Measurements from ENCODE around the gene MTCH1. TPM values are rescaled to one million over a fixed set of nuclear protein-coding genes. Genes with fewer than 3 reads are reported as not detected.

The MTCH1 gene
- total and polyA plus RNA-seq, 2 experiments from 2014 or later: 108 to 271 TPM

DNA sequence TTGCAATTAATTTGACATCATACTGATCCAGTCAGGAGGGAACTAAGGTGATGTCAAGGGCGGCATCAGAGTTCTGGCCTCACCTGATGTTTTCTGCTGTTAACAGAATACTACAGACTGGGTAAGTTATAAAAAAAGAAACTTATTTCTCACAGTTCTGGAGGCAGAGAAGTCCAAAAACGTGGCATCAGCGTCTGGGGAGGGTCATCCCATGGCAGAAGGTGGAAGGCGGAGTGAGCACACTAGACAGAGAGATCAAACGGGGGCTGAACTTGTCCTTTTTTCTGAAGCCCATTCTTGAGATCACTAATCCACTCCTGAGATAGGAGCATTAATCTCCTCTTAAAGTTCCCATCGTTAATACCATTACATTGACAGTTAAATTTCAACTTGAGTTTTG lies 3.3 kb upstream of the MTCH1 start:
- no peaks in the 10 kb centered on the region; the same call in 1 of the 3 replicates for H3K9me3 Mint-ChIP-seq
- no peak for TF ChIP-seq EZH2phosphoT487 (IDR thresholded peaks at IDR 0.05; ENCODE audit: unreplicated experiment)
- no peak for TF ChIP-seq REST (IDR thresholded peaks at IDR 0.05; ENCODE audit: unreplicated experiment)
- TF ChIP-seq ETS1 (IDR thresholded peaks at IDR 0.05): no peak
- TF ChIP-seq JUNB (IDR thresholded peaks at IDR 0.05; ENCODE audit: unreplicated experiment): no peak
- H3K4me1 ChIP-seq (ENCODE audit: insufficient read depth): peaks cover 15% of the 10 kb centered on the region
- H3K4me2 ChIP-seq: no peak overlapping the region
- no peaks in the 10 kb centered on the region; the same call in 2 of the 3 replicates for H3K36me3 Mint-ChIP-seq (ENCODE audit: low read depth)
- H3K36me3 ChIP-seq (ENCODE audit: insufficient read depth): no peaks in the 10 kb centered on the region
- DNase-seq (ENCODE audit: low spot score) (no peak), ATAC-seq (no peak)
- H3K9me2 ChIP-seq (ENCODE audit: insufficient read depth): no peaks in the 10 kb centered on the region
- H3K4me1 Mint-ChIP-seq: peaks cover 8% of the 10 kb centered on the region
- no peaks in the 10 kb centered on the region for H3K27me3 ChIP-seq (ENCODE audit: insufficient read depth)
- peaks cover 4% of the 10 kb centered on the region for H4K20me1 ChIP-seq (replicated peaks; ENCODE audit: insufficient read depth)
- peaks cover 3% of the 10 kb centered on the region; the same call in 1 of the 2 replicates for H3F3A ChIP-seq (replicated peaks; ENCODE audit: low read depth)
- H3K27ac ChIP-seq (ENCODE audit: low read depth): no peak overlapping the region
- H3K4me3 Mint-ChIP-seq: no peak overlapping the region
- no peak overlapping the region for H2AFZ ChIP-seq
- no peak overlapping the region for H3K27ac Mint-ChIP-seq
- H3K27me3 Mint-ChIP-seq (ENCODE audit: insufficient read depth, low read depth, poor library complexity): peaks cover 6% of the 10 kb centered on the region
- H3K79me2 ChIP-seq (replicated peaks; ENCODE audit: insufficient read depth): peaks cover 19% of the 10 kb centered on the region
- H3K4me3 ChIP-seq: no peak overlapping the region

DNA sequence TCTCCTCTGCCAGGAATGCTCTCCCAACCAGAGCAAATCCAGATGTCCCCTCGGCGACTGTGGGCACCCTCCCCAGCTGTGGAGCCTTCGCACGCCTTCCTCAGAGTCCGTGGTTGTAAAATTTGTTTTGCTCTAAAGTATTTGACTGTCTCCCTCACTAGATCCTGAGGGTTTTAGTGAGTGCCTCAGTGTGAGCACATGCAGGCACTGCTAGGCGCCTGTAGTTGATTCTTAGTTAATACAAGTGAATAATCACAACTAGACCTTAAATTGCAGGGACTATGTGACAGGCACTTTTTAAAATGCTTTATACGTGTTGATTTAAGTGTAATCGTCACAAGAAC lies 680 bp upstream of the MTCH1 start:
- Mint-ChIP-seq H3K4me3 (peak overlapping the region; percentile 97), H3K27me3 (ENCODE audit: insufficient read depth, low read depth, poor library complexity) (peaks cover 6% of the 10 kb centered on the region), H3K36me3 (ENCODE audit: low read depth) (no peaks in the 10 kb centered on the region; the same call in 2 of the 3 replicates), H3K27ac (peak overlapping the region; percentile 98), H3K4me1 (peaks cover 13% of the 10 kb centered on the region), H3K9me3 (no peaks in the 10 kb centered on the region; the same call in 1 of the 3 replicates)
- Histone ChIP-seq H3K36me3 (ENCODE audit: insufficient read depth) (no peaks in the 10 kb centered on the region), H4K20me1 (replicated peaks; ENCODE audit: insufficient read depth) (peaks cover 28% of the 10 kb centered on the region), H3K27ac (ENCODE audit: low read depth) (peak overlapping the region; percentile 88), H3K79me2 (replicated peaks; ENCODE audit: insufficient read depth) (peaks cover 45% of the 10 kb centered on the region), H3K4me3 (peak overlapping the region; percentile 90), H2AFZ (peak overlapping the region; percentile 84; the same call in 1 of the 2 replicates), H3F3A (replicated peaks; ENCODE audit: low read depth) (peaks cover 3% of the 10 kb centered on the region; the same call in 1 of the 2 replicates), H3K4me2 (peak overlapping the region; percentile 99), H3K27me3 (ENCODE audit: insufficient read depth) (no peaks in the 10 kb centered on the region), H3K4me1 (ENCODE audit: insufficient read depth) (peaks cover 39% of the 10 kb centered on the region), H3K9me2 (ENCODE audit: insufficient read depth) (no peaks in the 10 kb centered on the region)
- ATAC-seq (no peak; the same call in 2 of the 3 replicates), DNase-seq (ENCODE audit: low spot score) (no peak)
- TF ChIP-seq EZH2 (IDR thresholded peaks at IDR 0.05; ENCODE audit: low read depth, unreplicated experiment): no peak
- TF ChIP-seq STAT1 (IDR thresholded peaks at IDR 0.05; ENCODE audit: unreplicated experiment): no peak
- TF ChIP-seq, protein P1, sequence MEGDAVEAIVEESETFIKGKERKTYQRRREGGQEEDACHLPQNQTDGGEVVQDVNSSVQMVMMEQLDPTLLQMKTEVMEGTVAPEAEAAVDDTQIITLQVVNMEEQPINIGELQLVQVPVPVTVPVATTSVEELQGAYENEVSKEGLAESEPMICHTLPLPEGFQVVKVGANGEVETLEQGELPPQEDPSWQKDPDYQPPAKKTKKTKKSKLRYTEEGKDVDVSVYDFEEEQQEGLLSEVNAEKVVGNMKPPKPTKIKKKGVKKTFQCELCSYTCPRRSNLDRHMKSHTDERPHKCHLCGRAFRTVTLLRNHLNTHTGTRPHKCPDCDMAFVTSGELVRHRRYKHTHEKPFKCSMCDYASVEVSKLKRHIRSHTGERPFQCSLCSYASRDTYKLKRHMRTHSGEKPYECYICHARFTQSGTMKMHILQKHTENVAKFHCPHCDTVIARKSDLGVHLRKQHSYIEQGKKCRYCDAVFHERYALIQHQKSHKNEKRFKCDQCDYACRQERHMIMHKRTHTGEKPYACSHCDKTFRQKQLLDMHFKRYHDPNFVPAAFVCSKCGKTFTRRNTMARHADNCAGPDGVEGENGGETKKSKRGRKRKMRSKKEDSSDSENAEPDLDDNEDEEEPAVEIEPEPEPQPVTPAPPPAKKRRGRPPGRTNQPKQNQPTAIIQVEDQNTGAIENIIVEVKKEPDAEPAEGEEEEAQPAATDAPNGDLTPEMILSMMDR (conservative IDR thresholded peaks at IDR 0.05; ENCODE audit: low read depth in 2 of 2): no peak
- TF ChIP-seq CREB1 (CRISPR knock-in tag; IDR thresholded peaks at IDR 0.05; ENCODE audit: low read depth): no peak
- TF ChIP-seq EZH2phosphoT487 (IDR thresholded peaks at IDR 0.05; ENCODE audit: unreplicated experiment): no peak
- no peak for TF ChIP-seq ETS1 (IDR thresholded peaks at IDR 0.05)
- TF ChIP-seq ZNF114 (CRISPR knock-in tag; IDR thresholded peaks at IDR 0.05): no peak
- TF ChIP-seq POLR2AphosphoS5 (IDR thresholded peaks at IDR 0.05; ENCODE audit: low read depth): no peak
- no peak for TF ChIP-seq REST (IDR thresholded peaks at IDR 0.05; ENCODE audit: unreplicated experiment)
